DMS79 (cell line): ENCODE measurements around the gene CWF19L1.

ENCODE experiments used
- DNase-seq: peaks from one replicate; lab custom pipeline; 2025; lab: John Stamatoyannopoulos, UW

The CWF19L1 gene

GRCh38 chr10:100248820-100249219, 18.6 kb downstream of the CWF19L1 start:
- DNase-seq, result no peak

DNA sequence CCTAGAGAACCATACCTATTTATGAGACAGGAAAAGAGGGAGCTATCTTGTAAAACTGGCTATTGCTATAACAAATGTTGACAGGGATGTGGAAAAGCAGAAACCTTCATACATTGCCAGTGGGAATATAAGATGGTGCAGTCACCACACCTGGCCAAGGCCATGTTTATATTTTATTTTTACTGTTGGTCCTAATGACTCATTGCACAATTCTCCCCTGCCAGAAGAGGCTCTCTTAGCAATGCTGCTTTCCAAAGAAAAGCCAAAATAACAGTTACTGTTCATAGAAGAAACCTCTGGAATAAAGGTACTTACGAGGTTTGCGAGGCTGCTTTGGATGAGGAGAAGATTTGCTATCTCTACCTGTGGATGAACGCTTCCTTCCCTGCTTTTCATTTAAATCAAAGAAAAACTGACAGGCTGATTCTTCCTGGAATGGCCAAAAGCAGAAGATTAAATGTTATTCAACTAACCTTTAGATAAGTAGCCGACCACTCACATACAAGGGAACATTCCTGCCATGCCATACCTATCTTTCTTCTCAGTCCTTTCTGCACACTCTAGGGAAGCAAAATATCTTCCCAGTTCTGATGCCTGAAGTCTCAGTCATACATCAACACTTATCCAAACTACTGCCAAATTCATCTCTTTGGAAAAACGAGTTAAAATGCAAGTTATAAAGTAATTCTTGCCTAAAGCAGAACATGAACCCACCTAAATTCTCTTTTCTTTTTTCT, 21.8 kb downstream of the CWF19L1 start:
- DNase-seq, result no peak

GRCh38 chr10:100239851-100240250, 27.6 kb downstream of the CWF19L1 start:
- no peak for DNase-seq

DNA sequence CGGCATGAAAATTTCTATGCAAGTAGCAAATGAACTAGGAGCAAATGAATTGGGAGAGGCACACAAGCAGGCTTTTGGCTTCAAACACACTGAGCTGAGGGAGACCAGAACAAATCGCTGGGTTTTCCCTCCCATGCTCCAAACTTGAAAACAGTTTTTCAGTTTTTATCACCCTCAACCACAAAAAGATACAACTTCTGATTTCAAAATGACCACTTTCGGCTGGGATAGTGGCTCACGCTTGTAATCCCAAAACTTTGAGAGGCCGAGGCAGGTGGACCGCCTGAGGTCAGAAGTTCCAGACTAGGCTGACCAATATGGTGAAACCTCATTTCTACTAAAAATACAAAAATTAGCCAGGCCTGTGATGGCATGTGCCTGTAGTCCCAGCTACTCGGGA, 29.0 kb downstream of the CWF19L1 start:
- DNase-seq, result no peak

GRCh38 chr10:100232101-100232500, 35.3 kb downstream of the CWF19L1 start:
- no peak for DNase-seq

DNA sequence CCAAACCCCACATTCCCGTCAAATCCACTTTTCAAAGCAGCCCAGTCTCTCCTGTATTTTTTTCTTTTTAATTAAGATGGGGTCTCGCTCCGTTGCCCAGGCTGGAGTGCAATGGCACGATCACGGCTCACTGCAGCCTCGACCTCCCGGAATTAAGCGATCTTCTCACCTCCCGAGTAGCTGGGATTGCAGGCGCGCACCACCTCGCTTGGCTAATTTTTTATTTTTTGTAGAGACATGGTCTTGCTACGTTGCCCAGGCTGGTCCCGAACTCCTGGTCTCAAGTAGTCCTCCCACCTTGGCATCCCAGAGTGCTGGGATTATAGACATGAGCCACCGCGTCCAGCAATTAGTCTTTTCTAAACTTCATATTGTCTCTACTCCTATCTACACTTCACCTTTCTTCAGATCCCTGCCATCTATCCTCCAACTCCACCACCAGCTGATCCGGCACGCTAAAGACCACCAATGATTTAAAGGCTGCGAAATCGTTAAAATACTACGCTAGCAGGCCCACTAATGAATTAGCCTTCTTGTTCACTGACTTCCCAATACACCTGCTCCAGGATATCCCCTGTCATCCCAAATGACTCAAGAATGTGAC, 37.5 kb downstream of the CWF19L1 start:
- no peak for DNase-seq

- no peak for DNase-seq
Measured at GRCh38 chr10:100223879-100224278, 43.6 kb downstream of the CWF19L1 start.

DNA sequence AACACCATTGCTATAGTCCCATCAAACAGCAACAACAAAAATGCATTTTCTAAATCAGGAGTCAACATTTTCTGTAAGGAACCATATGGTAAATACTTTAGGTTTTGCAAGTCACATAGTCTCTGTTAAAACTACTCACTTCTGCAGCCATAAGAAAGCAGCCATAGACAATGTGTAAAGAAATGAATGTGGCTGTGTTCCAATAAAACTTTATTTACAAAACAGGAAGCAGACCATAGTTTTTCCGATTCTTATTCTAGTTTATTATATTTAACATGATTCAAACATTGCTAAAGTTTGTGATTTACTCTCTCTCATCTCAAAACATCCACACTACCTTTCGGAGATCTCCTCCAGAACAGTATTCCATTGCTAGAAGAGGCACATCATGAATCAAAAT, 44.9 kb downstream of the CWF19L1 start:
- no peak for DNase-seq

- no peak for DNase-seq
Measured at GRCh38 chr10:100216006-100216405, 51.4 kb downstream of the CWF19L1 start.

- DNase-seq, result no peak
Measured at GRCh38 chr10:100209303-100209702, 58.1 kb downstream of the CWF19L1 start.

DNA sequence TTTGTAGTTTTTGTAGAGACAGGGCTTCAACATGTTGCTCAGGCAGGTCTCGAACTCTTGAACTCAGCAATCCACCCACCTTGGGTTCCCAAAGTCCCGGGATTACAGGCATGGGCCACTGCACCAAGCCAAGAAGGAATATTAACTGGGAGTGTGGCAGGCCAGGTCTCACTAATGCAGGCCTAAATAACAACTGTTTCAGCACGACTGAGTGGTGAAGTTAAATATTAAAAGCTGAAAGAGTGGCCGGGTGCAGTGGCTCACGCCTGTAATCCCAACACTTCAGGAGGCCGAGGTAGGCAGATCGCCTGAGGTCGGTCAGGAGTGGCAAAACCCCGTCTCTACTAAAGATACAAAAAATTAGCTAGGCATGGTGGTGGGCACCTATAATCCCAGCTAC, 59.2 kb downstream of the CWF19L1 start:
- no peak for DNase-seq

DNA sequence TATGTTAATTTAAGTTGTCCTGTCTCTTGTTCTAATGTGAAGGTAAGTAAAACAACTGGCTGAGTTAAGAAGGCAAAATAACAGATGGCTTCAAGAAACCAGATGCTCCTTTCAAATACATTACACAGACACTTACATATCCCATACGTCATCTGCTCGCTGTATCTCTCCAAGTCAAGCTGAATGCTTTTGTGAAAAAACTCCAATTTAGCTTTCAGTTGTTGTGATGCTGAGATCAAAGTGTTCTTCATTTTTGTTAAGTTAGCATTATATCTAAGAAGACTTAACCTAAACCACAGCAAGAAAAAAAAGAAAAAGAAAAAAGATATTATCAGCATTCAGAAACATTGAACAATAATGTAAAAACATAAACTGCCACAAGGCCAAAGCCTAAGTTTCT, 63.1 kb downstream of the CWF19L1 start:
- no peak for DNase-seq

- no peak for DNase-seq
Measured at GRCh38 chr10:100201549-100201948, 65.9 kb downstream of the CWF19L1 start.

DNA sequence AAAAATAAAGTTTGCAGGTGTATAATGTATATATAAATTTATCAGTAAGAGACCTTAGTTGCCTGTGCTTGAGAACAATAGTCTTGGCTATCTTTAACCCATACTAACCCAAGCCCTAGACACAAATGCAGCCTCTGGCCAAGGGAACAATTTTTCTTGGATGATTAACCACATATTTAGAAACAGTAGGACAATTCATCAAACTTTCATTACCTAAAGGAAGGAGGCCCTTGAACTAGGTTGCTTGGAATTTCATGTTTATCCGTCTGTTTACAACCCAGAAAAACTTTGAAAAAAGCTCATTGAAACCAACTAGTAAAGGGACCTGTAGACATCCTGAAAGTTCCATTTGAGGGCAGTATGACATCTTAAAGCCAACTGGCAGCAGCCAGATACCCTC, 72.7 kb downstream of the CWF19L1 start:
- no peak for DNase-seq

DNA sequence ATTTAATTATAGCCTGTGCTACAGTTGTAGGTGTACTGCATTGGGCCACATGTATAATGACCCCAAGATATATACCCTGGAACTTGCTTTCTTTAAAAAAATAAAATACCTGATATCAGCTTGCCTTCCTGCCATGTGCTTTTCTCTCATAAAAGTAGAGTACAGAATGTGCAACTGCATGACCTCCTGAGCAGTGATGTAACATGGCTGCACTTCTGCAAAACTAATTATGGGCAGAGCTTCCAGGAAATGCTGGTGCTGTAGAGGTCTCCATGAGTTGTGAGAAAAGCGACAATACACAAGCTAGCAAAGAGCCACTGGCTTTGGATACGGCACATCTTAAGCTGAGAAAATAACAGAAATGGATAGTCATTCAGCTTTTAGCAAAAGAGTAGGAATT, 75.1 kb downstream of the CWF19L1 start:
- no peak for DNase-seq

- no peak for DNase-seq
Measured at GRCh38 chr10:100186253-100187212, 80.9 kb downstream of the CWF19L1 start.

DNA sequence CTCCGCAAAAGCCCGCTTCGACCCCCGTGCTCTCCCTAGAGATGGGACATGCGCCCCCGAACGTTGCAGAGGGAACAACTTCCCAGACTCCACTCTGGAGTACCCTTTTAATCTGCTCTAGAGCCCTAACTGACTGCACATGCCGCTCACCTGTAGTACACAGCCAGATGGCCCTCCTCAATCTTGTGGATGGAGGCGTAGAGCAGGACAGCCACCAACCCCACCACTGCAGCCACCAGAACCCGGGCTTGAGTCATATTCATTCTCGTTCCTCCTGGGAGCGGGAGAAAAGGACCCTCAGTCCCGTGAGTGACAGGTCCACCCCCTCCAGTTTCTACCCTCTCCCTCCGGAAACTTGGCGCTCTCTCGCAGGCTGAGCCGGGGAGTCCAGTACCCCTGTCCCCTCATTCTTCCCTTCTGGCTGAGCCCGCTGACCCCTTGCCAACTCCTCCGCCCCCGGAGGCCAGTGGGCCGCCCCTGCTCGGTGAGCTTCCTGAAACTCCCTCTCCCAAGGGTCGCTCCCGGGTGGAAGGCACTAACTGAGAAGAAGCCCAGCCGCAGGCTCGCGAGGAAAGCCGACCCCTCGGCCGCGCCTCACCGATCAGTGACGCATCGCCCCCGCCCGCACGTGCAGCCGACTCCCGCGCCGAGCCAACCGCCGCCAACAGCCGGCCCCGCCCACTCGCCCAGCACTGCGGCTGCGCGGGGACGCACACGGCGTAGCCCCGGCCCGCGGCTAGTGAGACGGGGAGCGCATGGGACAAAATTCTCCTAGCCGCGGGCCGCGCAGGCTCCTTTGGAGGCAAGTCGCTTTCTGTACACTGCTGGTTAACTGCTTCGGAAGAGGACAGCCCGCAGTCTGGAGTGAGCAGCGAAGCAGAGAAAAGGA, 81.8 kb downstream of the CWF19L1 start, which contains the start of gene ERLIN1:
ERLIN1 (minus strand) TSS at position 666 of the 889 bp plus-strand sequence; CDS start at position 263, 403 bp downstream.
- peak; percentile 49 for DNase-seq

DNA sequence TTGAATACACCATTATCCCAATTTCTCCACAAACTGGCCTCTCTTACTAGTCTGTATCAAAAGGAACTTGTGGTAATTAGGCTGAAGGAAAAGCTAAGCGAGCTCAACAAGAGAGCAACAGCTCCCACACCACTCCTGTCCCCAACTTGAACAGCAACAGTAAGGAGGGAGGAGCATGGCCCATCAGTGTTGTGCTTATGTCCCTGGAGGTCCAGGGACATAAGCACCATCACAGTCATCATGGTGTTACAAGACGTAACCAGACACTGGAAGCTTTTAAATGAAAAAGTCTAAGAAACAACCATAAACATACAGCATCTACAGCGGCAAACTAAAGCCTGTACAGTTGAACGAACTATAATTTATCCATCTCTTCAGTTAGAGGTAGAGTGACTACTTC, 82.6 kb downstream of the CWF19L1 start:
- DNase-seq, result no peak

DNA sequence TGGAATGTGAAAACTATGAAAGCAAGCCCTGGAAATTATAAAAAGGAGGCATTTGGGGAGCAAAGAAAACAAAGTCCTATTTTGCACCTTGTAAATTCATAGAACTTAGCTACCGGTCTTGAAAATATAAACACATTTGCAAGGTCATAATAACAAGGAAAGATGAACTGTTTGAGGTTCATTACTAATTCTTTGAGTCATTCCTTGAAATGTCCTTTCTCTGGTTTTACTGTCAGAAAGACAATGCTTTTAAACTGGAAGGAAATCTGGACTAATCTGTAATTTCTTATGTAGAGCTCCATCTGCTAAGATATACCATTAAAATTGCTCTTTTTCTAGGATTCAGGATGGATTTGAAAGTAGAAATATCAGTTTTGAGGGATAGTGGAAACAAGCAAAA, 83.0 kb downstream of the CWF19L1 start:
- no peak for DNase-seq

- no peak for DNase-seq
Measured at GRCh38 chr10:100183481-100183880, 84.0 kb downstream of the CWF19L1 start.

GRCh38 chr10:100182908-100183307, 84.5 kb downstream of the CWF19L1 start:
- DNase-seq, result no peak
